ENCODE measurements around the gene IL2RA.

The IL2RA gene

GRCh38 chr10:5978230-5978489 is 84.0 kb downstream of the IL2RA start:
- Histone ChIP-seq H3K27ac (no peak overlapping the region), H3K27me3 (ENCODE audit: insufficient read depth, low read depth, severe bottlenecking) (peaks cover 26% of the 10 kb centered on the region), H3K4me3 (ENCODE audit: low read depth, low read length) (no peak overlapping the region), H3K36me3 (no peaks in the 10 kb centered on the region), H3K9me3 (ENCODE audit: severe bottlenecking) (no peaks in the 10 kb centered on the region)
- no peak for TF ChIP-seq CTCF (IDR thresholded peaks at IDR 0.05; ENCODE audit: low read depth, low read length)
- no peak for DNase-seq

- Histone ChIP-seq H3K36me3 (no peaks in the 10 kb centered on the region), H3K27me3 (ENCODE audit: insufficient read depth, low read depth, severe bottlenecking) (peaks cover 26% of the 10 kb centered on the region), H3K27ac (no peak within 1 kb of the TSS), H3K4me3 (ENCODE audit: low read depth, low read length) (peak within 1 kb of the TSS; percentile 29), H3K9me3 (ENCODE audit: severe bottlenecking) (no peaks in the 10 kb centered on the region)
- no peak for DNase-seq
- TF ChIP-seq CTCF (IDR thresholded peaks at IDR 0.05; ENCODE audit: low read depth, low read length) = no peak
These were observed 84.5 kb downstream of the IL2RA start, which contains the start of gene IL15RA for GRCh38 chr10:5977471-5978229. IL15RA (minus strand) TSS chr10:5977543; CDS start chr10:5977492, 51 bp downstream.

GRCh38 chr10:5976512-5977470 is 85.4 kb downstream of the IL2RA start:
- Histone ChIP-seq H3K36me3 (no peaks in the 10 kb centered on the region), H3K27ac (no peak overlapping the region), H3K9me3 (ENCODE audit: severe bottlenecking) (no peaks in the 10 kb centered on the region), H3K27me3 (ENCODE audit: insufficient read depth, low read depth, severe bottlenecking) (peaks cover 26% of the 10 kb centered on the region), H3K4me3 (ENCODE audit: low read depth, low read length) (peak overlapping the region; percentile 29; the same call in 1 of the 2 replicates)
- TF ChIP-seq CTCF (IDR thresholded peaks at IDR 0.05; ENCODE audit: low read depth, low read length) = no peak
- DNase-seq = no peak

- Histone ChIP-seq H3K27ac (no peak overlapping the region), H3K9me3 (ENCODE audit: severe bottlenecking) (no peaks in the 10 kb centered on the region), H3K4me3 (ENCODE audit: low read depth, low read length) (no peak overlapping the region), H3K27me3 (ENCODE audit: insufficient read depth, low read depth, severe bottlenecking) (peaks cover 23% of the 10 kb centered on the region), H3K36me3 (no peaks in the 10 kb centered on the region)
- TF ChIP-seq CTCF (IDR thresholded peaks at IDR 0.05; ENCODE audit: low read depth, low read length) = no peak
- DNase-seq = no peak
These were observed 86.3 kb downstream of the IL2RA start for GRCh38 chr10:5975641-5976473.

- H3K27me3 ChIP-seq (ENCODE audit: insufficient read depth, low read depth, severe bottlenecking) = peaks cover 18% of the 10 kb centered on the region
- H3K9me3 ChIP-seq (ENCODE audit: severe bottlenecking) = no peaks in the 10 kb centered on the region
- no peak overlapping the region for H3K4me3 ChIP-seq (ENCODE audit: low read depth, low read length)
- H3K36me3 ChIP-seq = no peaks in the 10 kb centered on the region
- no peak for DNase-seq
- no peak for TF ChIP-seq CTCF (IDR thresholded peaks at IDR 0.05; ENCODE audit: low read depth, low read length)
- H3K27ac ChIP-seq = no peak overlapping the region
These were observed 89.1 kb downstream of the IL2RA start for GRCh38 chr10:5973069-5973468.
